Measurements from ENCODE around the gene TMEM18.

GRCh38 chr2:705971-706511, 28.8 kb upstream of the TMEM18 start:
- TF ChIP-seq, protein P1, sequence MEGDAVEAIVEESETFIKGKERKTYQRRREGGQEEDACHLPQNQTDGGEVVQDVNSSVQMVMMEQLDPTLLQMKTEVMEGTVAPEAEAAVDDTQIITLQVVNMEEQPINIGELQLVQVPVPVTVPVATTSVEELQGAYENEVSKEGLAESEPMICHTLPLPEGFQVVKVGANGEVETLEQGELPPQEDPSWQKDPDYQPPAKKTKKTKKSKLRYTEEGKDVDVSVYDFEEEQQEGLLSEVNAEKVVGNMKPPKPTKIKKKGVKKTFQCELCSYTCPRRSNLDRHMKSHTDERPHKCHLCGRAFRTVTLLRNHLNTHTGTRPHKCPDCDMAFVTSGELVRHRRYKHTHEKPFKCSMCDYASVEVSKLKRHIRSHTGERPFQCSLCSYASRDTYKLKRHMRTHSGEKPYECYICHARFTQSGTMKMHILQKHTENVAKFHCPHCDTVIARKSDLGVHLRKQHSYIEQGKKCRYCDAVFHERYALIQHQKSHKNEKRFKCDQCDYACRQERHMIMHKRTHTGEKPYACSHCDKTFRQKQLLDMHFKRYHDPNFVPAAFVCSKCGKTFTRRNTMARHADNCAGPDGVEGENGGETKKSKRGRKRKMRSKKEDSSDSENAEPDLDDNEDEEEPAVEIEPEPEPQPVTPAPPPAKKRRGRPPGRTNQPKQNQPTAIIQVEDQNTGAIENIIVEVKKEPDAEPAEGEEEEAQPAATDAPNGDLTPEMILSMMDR (IDR thresholded peaks at IDR 0.05): no peak
- TF ChIP-seq POLR2A (IDR thresholded peaks at IDR 0.05): no peak

Measured in heart left ventricle (tissue), 13 donors.